ENCODE data around the gene SRGAP2B.
"Not testable (repeated sequence)": the region's sequence is repeated elsewhere in the genome, so short reads cannot be mapped to it uniquely, and the experiment has no call there.

- TF ChIP-seq CTCF (conservative IDR thresholded peaks at IDR 0.05); ZFX (IDR thresholded peaks at IDR 0.05): not testable (repeated sequence)
Measured at GRCh38 chr1:145011811-145012210, 83.3 kb downstream of the SRGAP2B start.
